ENCODE measurements around the gene MATR3. TPM values are rescaled to one million over a fixed set of nuclear protein-coding genes. Genes with fewer than 3 reads are reported as not detected.

Gene MATR3, protein sequence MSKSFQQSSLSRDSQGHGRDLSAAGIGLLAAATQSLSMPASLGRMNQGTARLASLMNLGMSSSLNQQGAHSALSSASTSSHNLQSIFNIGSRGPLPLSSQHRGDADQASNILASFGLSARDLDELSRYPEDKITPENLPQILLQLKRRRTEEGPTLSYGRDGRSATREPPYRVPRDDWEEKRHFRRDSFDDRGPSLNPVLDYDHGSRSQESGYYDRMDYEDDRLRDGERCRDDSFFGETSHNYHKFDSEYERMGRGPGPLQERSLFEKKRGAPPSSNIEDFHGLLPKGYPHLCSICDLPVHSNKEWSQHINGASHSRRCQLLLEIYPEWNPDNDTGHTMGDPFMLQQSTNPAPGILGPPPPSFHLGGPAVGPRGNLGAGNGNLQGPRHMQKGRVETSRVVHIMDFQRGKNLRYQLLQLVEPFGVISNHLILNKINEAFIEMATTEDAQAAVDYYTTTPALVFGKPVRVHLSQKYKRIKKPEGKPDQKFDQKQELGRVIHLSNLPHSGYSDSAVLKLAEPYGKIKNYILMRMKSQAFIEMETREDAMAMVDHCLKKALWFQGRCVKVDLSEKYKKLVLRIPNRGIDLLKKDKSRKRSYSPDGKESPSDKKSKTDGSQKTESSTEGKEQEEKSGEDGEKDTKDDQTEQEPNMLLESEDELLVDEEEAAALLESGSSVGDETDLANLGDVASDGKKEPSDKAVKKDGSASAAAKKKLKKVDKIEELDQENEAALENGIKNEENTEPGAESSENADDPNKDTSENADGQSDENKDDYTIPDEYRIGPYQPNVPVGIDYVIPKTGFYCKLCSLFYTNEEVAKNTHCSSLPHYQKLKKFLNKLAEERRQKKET
- total RNA-seq (ENCODE audit: unreplicated experiment) = 235 TPM
- long read RNA-seq, full-length matches to known transcripts = 67 of 113 reads
- long read RNA-seq, partial matches to known transcripts = 19 of 113 reads
- long read RNA-seq, other reads (novel, unspliced or antisense) = 27 of 113 reads

DNA sequence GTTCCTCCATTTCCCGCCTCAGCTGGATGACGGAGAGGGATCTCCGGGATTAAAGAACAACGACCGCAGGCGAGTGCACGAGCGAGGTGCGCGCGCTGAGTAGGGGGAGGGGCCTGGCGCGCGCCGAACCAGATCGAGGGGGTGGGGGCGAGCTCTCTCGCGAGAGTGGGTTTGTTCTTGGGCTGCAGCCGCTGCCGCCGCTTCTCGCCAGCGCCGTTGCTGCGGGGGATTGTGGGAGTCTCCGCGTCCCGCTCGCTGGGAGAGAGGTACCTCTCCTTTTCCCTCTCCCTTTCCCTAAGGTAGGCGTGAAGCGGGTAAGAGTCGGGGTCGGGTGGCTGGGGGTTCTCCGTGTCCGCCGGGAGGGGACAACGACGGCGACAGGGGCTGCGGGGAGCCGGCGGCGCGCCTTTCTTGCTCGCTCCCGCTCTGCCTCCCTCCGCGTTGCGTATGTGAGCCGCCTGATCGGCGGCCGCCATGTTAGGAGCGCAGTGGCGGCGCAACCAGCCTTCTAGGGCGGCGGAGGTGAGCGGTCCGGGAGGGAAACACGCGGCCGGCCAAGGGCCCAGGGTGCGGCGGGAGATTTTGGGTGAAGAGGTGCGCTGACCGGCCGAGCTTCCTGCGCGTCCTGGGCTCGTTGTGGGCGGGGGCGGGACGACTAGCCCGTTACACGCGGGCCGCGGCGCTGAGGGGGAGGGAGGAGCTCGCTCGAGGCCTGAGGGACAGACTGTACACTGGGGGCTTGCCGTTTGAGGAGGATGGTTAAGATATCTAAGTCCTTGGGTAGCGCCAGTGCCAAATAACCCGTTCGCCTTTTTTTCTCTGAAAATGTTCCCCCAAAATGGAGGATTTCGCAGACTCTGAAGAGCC is at the start of gene MATR3:
Gene MATR3, plus strand, starts transcription at position 234 of the 867 bp plus-strand sequence. CDS start 13,676 bp downstream, outside the sequence.
- TF ChIP-seq, protein P1, sequence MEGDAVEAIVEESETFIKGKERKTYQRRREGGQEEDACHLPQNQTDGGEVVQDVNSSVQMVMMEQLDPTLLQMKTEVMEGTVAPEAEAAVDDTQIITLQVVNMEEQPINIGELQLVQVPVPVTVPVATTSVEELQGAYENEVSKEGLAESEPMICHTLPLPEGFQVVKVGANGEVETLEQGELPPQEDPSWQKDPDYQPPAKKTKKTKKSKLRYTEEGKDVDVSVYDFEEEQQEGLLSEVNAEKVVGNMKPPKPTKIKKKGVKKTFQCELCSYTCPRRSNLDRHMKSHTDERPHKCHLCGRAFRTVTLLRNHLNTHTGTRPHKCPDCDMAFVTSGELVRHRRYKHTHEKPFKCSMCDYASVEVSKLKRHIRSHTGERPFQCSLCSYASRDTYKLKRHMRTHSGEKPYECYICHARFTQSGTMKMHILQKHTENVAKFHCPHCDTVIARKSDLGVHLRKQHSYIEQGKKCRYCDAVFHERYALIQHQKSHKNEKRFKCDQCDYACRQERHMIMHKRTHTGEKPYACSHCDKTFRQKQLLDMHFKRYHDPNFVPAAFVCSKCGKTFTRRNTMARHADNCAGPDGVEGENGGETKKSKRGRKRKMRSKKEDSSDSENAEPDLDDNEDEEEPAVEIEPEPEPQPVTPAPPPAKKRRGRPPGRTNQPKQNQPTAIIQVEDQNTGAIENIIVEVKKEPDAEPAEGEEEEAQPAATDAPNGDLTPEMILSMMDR (IDR thresholded peaks at IDR 0.05; ENCODE audit: unreplicated experiment) = no peak

DNA sequence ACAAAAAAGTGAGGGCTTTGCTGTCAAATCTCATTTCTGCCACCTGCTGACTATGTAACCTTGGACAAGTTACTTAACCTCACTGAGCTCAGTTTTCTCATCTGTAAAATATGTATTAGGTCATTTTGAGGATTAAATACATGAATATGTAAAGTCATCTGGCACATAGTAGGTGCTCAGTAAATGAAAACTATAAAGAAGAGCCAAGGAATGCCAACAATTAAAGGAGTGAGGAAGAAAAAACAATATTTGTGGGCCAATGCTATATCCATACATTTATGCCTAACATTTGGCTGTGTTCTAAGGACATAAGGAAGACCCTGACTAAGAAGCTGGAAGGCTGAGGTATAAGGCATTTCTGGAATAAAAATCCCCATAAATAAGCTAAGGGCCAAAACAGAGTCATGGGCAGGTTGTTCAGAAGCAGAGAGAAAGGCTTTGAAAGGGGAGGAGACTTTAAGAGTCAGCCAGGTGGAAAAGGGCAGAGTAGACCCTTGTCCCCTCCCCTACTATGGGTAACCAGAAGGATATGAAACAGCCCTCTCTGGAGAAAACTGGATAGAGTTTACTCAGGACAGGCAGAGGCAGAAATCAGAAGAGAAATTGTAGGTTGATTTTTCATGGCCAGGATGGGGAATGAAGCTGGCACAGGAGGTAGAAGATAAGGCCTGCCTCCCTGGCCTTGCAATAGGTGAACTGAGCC is 47.8 kb upstream of the MATR3 start:
- peak overlapping the region; percentile 89 for H3K27ac Mint-ChIP-seq (ENCODE audit: unreplicated experiment)

More for the DNA sequence above, at the start of gene MATR3:
- peak; percentile 96 for DNase-seq (ENCODE audit: low spot score)
- H3K36me3 Mint-ChIP-seq (ENCODE audit: low read depth, unreplicated experiment) = peaks cover 7% of the 10 kb centered on the region
- H3K4me3 Mint-ChIP-seq (ENCODE audit: unreplicated experiment) = peak within 1 kb of the TSS; percentile 98
- peak within 1 kb of the TSS; percentile 99 for H3K27ac Mint-ChIP-seq (ENCODE audit: unreplicated experiment)
- peaks cover 8% of the 10 kb centered on the region for H3K27me3 Mint-ChIP-seq (ENCODE audit: unreplicated experiment)
- no peaks in the 10 kb centered on the region for H3K9me3 Mint-ChIP-seq (ENCODE audit: unreplicated experiment)
- H3K4me1 Mint-ChIP-seq (ENCODE audit: unreplicated experiment) = peaks cover 32% of the 10 kb centered on the region

DNA sequence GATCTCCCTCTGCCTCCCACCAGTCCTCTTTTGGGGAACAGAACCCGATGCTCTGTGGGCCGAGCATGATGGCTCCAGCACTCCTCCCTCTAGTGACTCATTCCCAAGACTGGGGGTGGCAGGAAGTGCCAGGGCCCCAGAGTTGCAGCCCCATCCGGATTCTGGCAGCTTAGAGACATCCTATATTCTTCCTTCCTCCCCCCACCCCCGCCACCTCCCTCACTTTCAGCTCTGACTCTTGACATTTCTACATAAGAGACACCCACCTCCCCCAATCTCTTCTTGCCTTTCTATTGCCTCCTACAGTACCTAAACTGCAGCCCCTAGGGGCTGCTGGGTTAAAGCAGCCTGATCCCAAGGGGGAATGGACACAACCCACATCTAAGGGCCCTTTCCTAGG is 47.1 kb upstream of the MATR3 start:
- Mint-ChIP-seq H3K9me3 (ENCODE audit: unreplicated experiment) (no peaks in the 10 kb centered on the region), H3K4me1 (ENCODE audit: unreplicated experiment) (peaks cover 35% of the 10 kb centered on the region), H3K36me3 (ENCODE audit: low read depth, unreplicated experiment) (no peaks in the 10 kb centered on the region), H3K27ac (ENCODE audit: unreplicated experiment) (peak overlapping the region; percentile 89), H3K27me3 (ENCODE audit: unreplicated experiment) (peaks cover 2% of the 10 kb centered on the region), H3K4me3 (ENCODE audit: unreplicated experiment) (no peak overlapping the region)
- DNase-seq (ENCODE audit: low spot score) = peak; percentile 35
- TF ChIP-seq, protein P1 (IDR thresholded peaks at IDR 0.05; ENCODE audit: unreplicated experiment) = no peak

More for the DNA sequence above, 47.8 kb upstream of the MATR3 start:
- Mint-ChIP-seq H3K36me3 (ENCODE audit: low read depth, unreplicated experiment) (no peaks in the 10 kb centered on the region), H3K9me3 (ENCODE audit: unreplicated experiment) (no peaks in the 10 kb centered on the region), H3K4me3 (ENCODE audit: unreplicated experiment) (no peak overlapping the region), H3K27me3 (ENCODE audit: unreplicated experiment) (peaks cover 2% of the 10 kb centered on the region), H3K4me1 (ENCODE audit: unreplicated experiment) (peaks cover 30% of the 10 kb centered on the region)
- TF ChIP-seq, protein P1 (IDR thresholded peaks at IDR 0.05; ENCODE audit: unreplicated experiment) = no peak
- DNase-seq (ENCODE audit: low spot score) = no peak

DNA sequence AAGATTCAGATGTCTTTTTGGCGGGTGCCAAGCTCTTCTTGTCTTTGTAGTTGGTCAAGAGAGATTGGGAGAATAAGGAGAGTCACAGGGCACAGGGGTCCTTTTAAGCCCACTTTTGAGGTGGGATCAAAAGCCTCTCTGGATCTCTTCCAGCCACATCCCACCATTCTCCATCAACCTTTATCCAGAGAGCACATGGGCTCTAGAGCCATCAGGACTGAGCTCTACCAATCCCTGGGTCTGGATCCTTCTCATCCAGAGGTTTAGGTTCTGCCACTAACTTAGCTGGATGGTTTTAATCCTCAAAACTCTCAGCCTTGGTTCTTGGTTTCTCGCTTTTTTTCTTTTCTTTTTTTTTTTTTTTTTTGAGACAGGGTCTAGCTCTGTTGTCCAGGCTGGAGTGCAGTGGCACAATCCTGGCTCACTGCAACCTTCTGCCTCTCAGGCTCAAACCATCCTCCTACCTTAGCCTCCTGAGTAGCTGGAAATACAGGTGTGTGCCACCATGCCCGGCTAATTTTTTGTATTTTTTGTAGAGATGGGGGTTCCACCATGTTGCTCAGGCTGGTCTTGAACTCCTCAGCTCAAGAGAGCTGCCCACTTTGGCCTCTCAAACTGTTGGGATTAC is 44.6 kb upstream of the MATR3 start:
- TF ChIP-seq, protein P1 (IDR thresholded peaks at IDR 0.05; ENCODE audit: unreplicated experiment) = no peak
- H3K36me3 Mint-ChIP-seq (ENCODE audit: low read depth, unreplicated experiment) = no peaks in the 10 kb centered on the region
- H3K4me1 Mint-ChIP-seq (ENCODE audit: unreplicated experiment) = peaks cover 43% of the 10 kb centered on the region
- H3K4me3 Mint-ChIP-seq (ENCODE audit: unreplicated experiment) = no peak overlapping the region
- no peak for DNase-seq (ENCODE audit: low spot score)
- H3K9me3 Mint-ChIP-seq (ENCODE audit: unreplicated experiment) = no peaks in the 10 kb centered on the region
- peaks cover 2% of the 10 kb centered on the region for H3K27me3 Mint-ChIP-seq (ENCODE audit: unreplicated experiment)
- H3K27ac Mint-ChIP-seq (ENCODE audit: unreplicated experiment) = no peak overlapping the region
